Ishikawa (cell line): ENCODE data around the gene PPIA.
A peak's percentile ranks its signal among the peaks of the same experiment; 100 is the strongest.

Experiments
- CEBPB ChIP-seq: IDR thresholded peaks from 2 replicates; pipeline ENCODE4 v1.6.1; 2012
- CREB1 ChIP-seq: IDR thresholded peaks from 2 replicates; pipeline ENCODE4 v1.6.1; 2012; ENCODE audit warnings: low read depth
- EGR1 ChIP-seq: IDR thresholded peaks from 2 replicates; pipeline ENCODE4 v1.6.1; 2012
- EP300 ChIP-seq: IDR thresholded peaks from 2 replicates; pipeline ENCODE4 v1.6.1; 2012; ENCODE audit warnings: borderline replicate concordance
- FOXM1 ChIP-seq: IDR thresholded peaks from 2 replicates; pipeline ENCODE4 v1.6.1; 2012; ENCODE audit warnings: low read depth, borderline replicate concordance
- MAX ChIP-seq: IDR thresholded peaks from 2 replicates; pipeline ENCODE4 v1.6.1; 2012
- NFIC ChIP-seq: IDR thresholded peaks from 2 replicates; pipeline ENCODE4 v1.6.1; 2012
- RAD21 ChIP-seq: IDR thresholded peaks from 2 replicates; pipeline ENCODE4 v1.6.1; 2012; ENCODE audit warnings: low read depth
- TAF1 ChIP-seq: IDR thresholded peaks from 2 replicates; pipeline ENCODE4 v1.6.1; 2012; ENCODE audit warnings: low read depth, mild to moderate bottlenecking
- TCF12 ChIP-seq: IDR thresholded peaks from 2 replicates; pipeline ENCODE4 v1.6.1; 2012; ENCODE audit warnings: low read depth
- TEAD4 ChIP-seq: IDR thresholded peaks from 2 replicates; pipeline ENCODE4 v1.6.1; 2012
- YY1 ChIP-seq: IDR thresholded peaks from 2 replicates; pipeline ENCODE4 v1.6.1; 2012; ENCODE audit warnings: low read depth
- ZBTB7A ChIP-seq: IDR thresholded peaks from 2 replicates; pipeline ENCODE4 v1.6.1; 2012; ENCODE audit warnings: low read depth
- TF ChIP-seq, protein P1 (sequence below): IDR thresholded peaks from 2 replicates; pipeline ENCODE4 v1.6.1; 2012; ENCODE audit warnings: low read depth, mild to moderate bottlenecking
- TF ChIP-seq, protein P2 (sequence below): IDR thresholded peaks from 2 replicates; pipeline ENCODE4 v1.6.1; 2012

The PPIA gene

DNA sequence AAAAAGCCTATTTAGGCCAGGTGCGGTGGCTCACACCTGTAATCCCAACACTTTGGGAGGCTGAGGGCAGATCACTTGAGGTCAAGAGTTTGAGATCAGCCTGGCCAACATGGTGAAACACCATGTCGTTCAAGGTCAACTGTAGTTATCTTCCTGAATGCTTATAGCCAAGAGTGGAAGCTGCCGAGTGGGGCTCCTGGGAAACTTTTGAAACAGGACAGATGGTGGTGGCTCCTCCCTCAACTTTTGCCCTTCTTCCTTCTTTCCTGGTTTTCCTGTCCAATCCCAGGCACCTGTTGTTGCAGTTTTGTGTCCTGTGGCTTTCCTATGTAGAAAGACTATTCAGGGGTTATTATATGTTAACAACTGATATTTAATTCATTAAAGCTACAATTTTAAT, 8.7 kb upstream of the PPIA start:
- TF ChIP-seq TCF12 (no peak), ZBTB7A (no peak), MAX (no peak)
- TF ChIP-seq, protein P1, sequence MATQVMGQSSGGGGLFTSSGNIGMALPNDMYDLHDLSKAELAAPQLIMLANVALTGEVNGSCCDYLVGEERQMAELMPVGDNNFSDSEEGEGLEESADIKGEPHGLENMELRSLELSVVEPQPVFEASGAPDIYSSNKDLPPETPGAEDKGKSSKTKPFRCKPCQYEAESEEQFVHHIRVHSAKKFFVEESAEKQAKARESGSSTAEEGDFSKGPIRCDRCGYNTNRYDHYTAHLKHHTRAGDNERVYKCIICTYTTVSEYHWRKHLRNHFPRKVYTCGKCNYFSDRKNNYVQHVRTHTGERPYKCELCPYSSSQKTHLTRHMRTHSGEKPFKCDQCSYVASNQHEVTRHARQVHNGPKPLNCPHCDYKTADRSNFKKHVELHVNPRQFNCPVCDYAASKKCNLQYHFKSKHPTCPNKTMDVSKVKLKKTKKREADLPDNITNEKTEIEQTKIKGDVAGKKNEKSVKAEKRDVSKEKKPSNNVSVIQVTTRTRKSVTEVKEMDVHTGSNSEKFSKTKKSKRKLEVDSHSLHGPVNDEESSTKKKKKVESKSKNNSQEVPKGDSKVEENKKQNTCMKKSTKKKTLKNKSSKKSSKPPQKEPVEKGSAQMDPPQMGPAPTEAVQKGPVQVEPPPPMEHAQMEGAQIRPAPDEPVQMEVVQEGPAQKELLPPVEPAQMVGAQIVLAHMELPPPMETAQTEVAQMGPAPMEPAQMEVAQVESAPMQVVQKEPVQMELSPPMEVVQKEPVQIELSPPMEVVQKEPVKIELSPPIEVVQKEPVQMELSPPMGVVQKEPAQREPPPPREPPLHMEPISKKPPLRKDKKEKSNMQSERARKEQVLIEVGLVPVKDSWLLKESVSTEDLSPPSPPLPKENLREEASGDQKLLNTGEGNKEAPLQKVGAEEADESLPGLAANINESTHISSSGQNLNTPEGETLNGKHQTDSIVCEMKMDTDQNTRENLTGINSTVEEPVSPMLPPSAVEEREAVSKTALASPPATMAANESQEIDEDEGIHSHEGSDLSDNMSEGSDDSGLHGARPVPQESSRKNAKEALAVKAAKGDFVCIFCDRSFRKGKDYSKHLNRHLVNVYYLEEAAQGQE = no peak

DNA sequence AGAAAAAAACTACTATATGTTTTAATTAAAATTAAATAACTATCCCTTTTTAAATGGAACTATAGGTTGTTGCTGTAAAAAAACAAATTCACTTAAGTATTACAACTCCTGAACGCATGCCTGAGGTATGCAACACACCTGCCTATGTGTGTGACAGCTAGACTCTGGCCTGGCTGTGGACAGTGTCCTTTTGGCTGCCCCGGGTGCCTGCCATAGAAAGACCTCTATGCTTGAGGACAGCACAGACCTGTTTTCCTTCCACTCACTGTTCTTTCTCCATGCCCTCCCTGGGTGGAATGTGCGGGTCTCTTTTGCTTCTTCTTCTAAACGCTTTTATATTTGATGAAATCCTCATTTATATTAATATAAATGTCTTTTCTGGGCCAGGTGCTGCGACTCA, 6.5 kb upstream of the PPIA start:
- TF ChIP-seq CREB1 (no peak), YY1 (no peak)
- TF ChIP-seq, protein P2, sequence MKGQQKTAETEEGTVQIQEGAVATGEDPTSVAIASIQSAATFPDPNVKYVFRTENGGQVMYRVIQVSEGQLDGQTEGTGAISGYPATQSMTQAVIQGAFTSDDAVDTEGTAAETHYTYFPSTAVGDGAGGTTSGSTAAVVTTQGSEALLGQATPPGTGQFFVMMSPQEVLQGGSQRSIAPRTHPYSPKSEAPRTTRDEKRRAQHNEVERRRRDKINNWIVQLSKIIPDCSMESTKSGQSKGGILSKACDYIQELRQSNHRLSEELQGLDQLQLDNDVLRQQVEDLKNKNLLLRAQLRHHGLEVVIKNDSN = no peak

- TF ChIP-seq, protein P2 = no peak
- TF ChIP-seq EP300 (no peak), TEAD4 (no peak), MAX (no peak), CREB1 (no peak)
- TF ChIP-seq, protein P1 = peak; percentile 51; the same call in 1 of the 2 replicates
Measured at GRCh38 chr7:44791278-44792219, 4.9 kb upstream of the PPIA start.

- TF ChIP-seq EP300 = no peak
- no peak for TF ChIP-seq CEBPB
- TF ChIP-seq TAF1 = no peak
- no peak for TF ChIP-seq RAD21
- no peak for TF ChIP-seq CREB1
- TF ChIP-seq ZBTB7A = no peak
- no peak for TF ChIP-seq MAX
- no peak for TF ChIP-seq TCF12
Measured at GRCh38 chr7:44793919-44794318, 2.6 kb upstream of the PPIA start.

DNA sequence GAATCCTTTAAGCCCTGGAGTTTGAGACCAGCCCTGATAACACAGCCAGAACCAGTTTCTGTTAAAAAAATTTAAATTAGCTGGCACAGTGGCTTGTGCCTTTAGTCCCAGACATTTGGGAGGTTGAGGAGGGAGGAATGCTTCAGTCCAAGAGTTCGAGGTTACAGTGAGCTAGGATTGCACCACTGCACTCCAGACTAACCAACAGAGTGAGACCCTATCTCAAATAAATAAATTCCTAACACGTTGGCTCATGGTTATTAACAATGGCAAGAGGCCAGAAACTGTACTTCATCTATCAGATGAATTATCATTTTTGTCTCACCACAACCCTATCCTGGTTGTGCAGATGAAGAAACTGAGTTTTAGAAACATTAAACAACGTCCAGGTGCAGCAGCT, 2.1 kb upstream of the PPIA start:
- TF ChIP-seq TEAD4 (no peak), TAF1 (no peak), ZBTB7A (no peak), EP300 (no peak), RAD21 (no peak), MAX (no peak), CREB1 (no peak), YY1 (no peak), EGR1 (no peak), TCF12 (no peak), FOXM1 (no peak), CEBPB (no peak), NFIC (no peak)
- TF ChIP-seq, protein P1 = no peak
- TF ChIP-seq, protein P2 = no peak
